SU-DHL-6 (cell line): ENCODE measurements around the gene TRAK1.

Experiments used
- H2AFZ ChIP-seq: fragments of 200-600 bp; sonication (generic); 2 replicates; pipeline ENCODE4 v1.6.1; 2014; ENCODE audit warnings: low read depth, mild to moderate bottlenecking, moderate library complexity, mixed read lengths, antibody characterized with exemption, low read length; ENCODE audit not compliant: severe bottlenecking
- H3F3A ChIP-seq: fragments of 200-600 bp; shearing (Covaris generic); 2 replicates; pipeline ENCODE4 v1.6.0; 2016; ENCODE audit warnings: antibody characterized with exemption, mild to moderate bottlenecking; ENCODE audit not compliant: insufficient read depth
- H3K27ac ChIP-seq: fragments of 200-600 bp; sonication (generic); 2 replicates; pipeline ENCODE4 v1.5.1; 2016; ENCODE audit warnings: low read depth, mild to moderate bottlenecking, low read length, moderate library complexity, mixed read lengths
- H3K27me3 ChIP-seq: fragments of 200-600 bp; sonication (generic), shearing (Covaris generic); 2 replicates; pipeline ENCODE4 v1.6.0; 2014; ENCODE audit warnings: mild to moderate bottlenecking, low read length
- H3K36me3 ChIP-seq: fragments of 200-600 bp; sonication (generic); 2 replicates; pipeline ENCODE4 v1.6.1; 2014; ENCODE audit warnings: mild to moderate bottlenecking, low read length, mixed read lengths
- H3K4me2 ChIP-seq: fragments of 300-600, 200-600 bp; shearing (Covaris generic), sonication (generic); 2 replicates; pipeline ENCODE4 v1.6.0; 2014; ENCODE audit warnings: low read length, low read depth, mild to moderate bottlenecking; ENCODE audit not compliant: poor library complexity, severe bottlenecking
- H3K4me3 ChIP-seq: fragments of 200-600 bp; sonication (generic); 2 replicates; pipeline ENCODE4 v1.5.1; 2014; ENCODE audit warnings: antibody characterized with exemption, low read length, mild to moderate bottlenecking, mixed read lengths; ENCODE audit not compliant: insufficient read depth, poor library complexity, severe bottlenecking
- H3K79me2 ChIP-seq: fragments of 200-600 bp; sonication (generic); 2 replicates; pipeline ENCODE4 v1.6.1; 2014; ENCODE audit warnings: mild to moderate bottlenecking, low read length, moderate library complexity; ENCODE audit not compliant: insufficient read depth
- H3K9ac ChIP-seq: fragments of 200-600 bp; sonication (generic); 2 replicates; pipeline ENCODE4 v1.7.0; 2014; ENCODE audit warnings: mild to moderate bottlenecking, low read length
- H3K9me2 ChIP-seq: fragments of 200-600 bp; sonication (generic); replicated peaks from 2 replicates; pipeline ENCODE4 v1.6.1; 2014; ENCODE audit warnings: low read length; ENCODE audit not compliant: insufficient read depth
- H3K9me3 ChIP-seq: fragments of 200-600 bp; sonication (generic); 2 replicates; pipeline ENCODE4 v1.6.1; 2014; ENCODE audit warnings: low read length, mixed read lengths; ENCODE audit not compliant: insufficient read depth
- H4K20me1 ChIP-seq: fragments of 200-600 bp; sonication (generic); 2 replicates; pipeline ENCODE4 v1.6.1; 2014; ENCODE audit warnings: low read depth, mild to moderate bottlenecking, antibody characterized with exemption, low read length, moderate library complexity, mixed read lengths
- CTCF ChIP-seq: fragments of 200-600 bp; sonication (generic); IDR thresholded peaks from one replicate; pipeline ENCODE4 v1.5.1; 2017; ENCODE audit warnings: antibody characterized with exemption, mild to moderate bottlenecking, low read length, moderate library complexity; ENCODE audit not compliant: insufficient read depth, poor library complexity, severe bottlenecking
- EZH2phosphoT487 ChIP-seq: fragments of 200-600 bp; sonication (generic), shearing (Covaris generic); conservative IDR thresholded peaks from 2 replicates; pipeline ENCODE4 v1.6.1; 2018; ENCODE audit warnings: mild to moderate bottlenecking, antibody characterized with exemption, low read length, moderate library complexity, mixed read lengths

TRAK1 gene

DNA sequence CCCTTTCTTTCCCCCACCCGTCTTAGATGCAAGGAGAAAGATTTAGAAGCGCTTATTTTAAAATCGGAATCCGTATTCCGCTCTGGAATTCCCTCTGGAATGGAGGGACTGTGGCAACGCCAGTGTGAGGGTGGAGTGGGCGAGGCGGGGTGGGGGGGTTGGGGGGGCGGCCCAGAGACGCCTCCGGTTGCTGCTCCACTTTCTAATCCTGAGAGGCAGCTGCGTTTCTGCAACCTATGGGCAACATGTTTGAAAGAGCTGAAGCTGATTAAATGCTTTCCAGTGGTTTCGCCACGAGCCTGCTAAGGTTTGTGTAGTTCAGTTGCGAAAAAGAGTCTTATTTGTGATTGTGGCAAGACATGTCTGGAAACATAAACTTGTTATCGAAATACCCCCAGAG is 174.9 kb downstream of the TRAK1 start, which contains the start of gene CCK:
TSS of gene CCK (minus strand) at position 101 of the 400 bp plus-strand sequence. CDS start 2,555 bp downstream, outside the sequence.
- TF ChIP-seq CTCF (no peak), EZH2phosphoT487 (no peak)
- no peak within 1 kb of the TSS for H3K4me3 ChIP-seq
- no peaks in the 10 kb centered on the region for H3K9me2 ChIP-seq
- H3K27ac ChIP-seq: no peak within 1 kb of the TSS
- H3K27me3 ChIP-seq: no peaks in the 10 kb centered on the region
- H4K20me1 ChIP-seq: no peaks in the 10 kb centered on the region
- H3K4me2 ChIP-seq: no peak within 1 kb of the TSS
- H3K9me3 ChIP-seq: no peaks in the 10 kb centered on the region
- H3K79me2 ChIP-seq: no peaks in the 10 kb centered on the region
- no peaks in the 10 kb centered on the region for H3F3A ChIP-seq
- H3K9ac ChIP-seq: no peak within 1 kb of the TSS
- no peak within 1 kb of the TSS for H2AFZ ChIP-seq
- H3K36me3 ChIP-seq: no peaks in the 10 kb centered on the region

- Histone ChIP-seq H3K9me3 (no peaks in the 10 kb centered on the region), H3K9me2 (no peaks in the 10 kb centered on the region), H4K20me1 (no peaks in the 10 kb centered on the region), H3K9ac (no peak overlapping the region), H3K27ac (no peak overlapping the region), H3K27me3 (no peaks in the 10 kb centered on the region), H3K36me3 (no peaks in the 10 kb centered on the region), H3K4me2 (no peak overlapping the region), H3K4me3 (no peak overlapping the region), H3K79me2 (no peaks in the 10 kb centered on the region), H2AFZ (no peak overlapping the region), H3F3A (no peaks in the 10 kb centered on the region)
- TF ChIP-seq CTCF (no peak), EZH2phosphoT487 (no peak)
Measured at GRCh38 chr3:42267878-42268277, 176.7 kb downstream of the TRAK1 start.

GRCh38 chr3:42269647-42270046 is 178.5 kb downstream of the TRAK1 start:
- Histone ChIP-seq H3K27ac (no peak overlapping the region), H3K79me2 (no peaks in the 10 kb centered on the region), H4K20me1 (no peaks in the 10 kb centered on the region), H3K36me3 (no peaks in the 10 kb centered on the region), H3K4me3 (no peak overlapping the region), H3K9me2 (no peaks in the 10 kb centered on the region), H3K27me3 (no peaks in the 10 kb centered on the region), H3K9me3 (no peaks in the 10 kb centered on the region), H2AFZ (no peak overlapping the region), H3K4me2 (no peak overlapping the region), H3F3A (no peaks in the 10 kb centered on the region), H3K9ac (no peak overlapping the region)
- TF ChIP-seq EZH2phosphoT487 (no peak), CTCF (no peak)

GRCh38 chr3:42270561-42270960 is 179.4 kb downstream of the TRAK1 start:
- TF ChIP-seq EZH2phosphoT487 (no peak), CTCF (no peak)
- no peak overlapping the region for H3K9ac ChIP-seq
- H3K4me2 ChIP-seq: no peak overlapping the region
- no peaks in the 10 kb centered on the region for H3K27me3 ChIP-seq
- H4K20me1 ChIP-seq: no peaks in the 10 kb centered on the region
- no peak overlapping the region for H3K27ac ChIP-seq
- no peaks in the 10 kb centered on the region for H3K9me3 ChIP-seq
- no peak overlapping the region for H2AFZ ChIP-seq
- no peak overlapping the region for H3K4me3 ChIP-seq
- no peaks in the 10 kb centered on the region for H3K79me2 ChIP-seq
- no peaks in the 10 kb centered on the region for H3F3A ChIP-seq
- H3K9me2 ChIP-seq: no peaks in the 10 kb centered on the region
- no peaks in the 10 kb centered on the region for H3K36me3 ChIP-seq
